ENCODE results near the gene CELF3.
"Not testable (repeated sequence)": the region's sequence is repeated elsewhere in the genome, so short reads cannot be mapped to it uniquely, and the experiment has no call there.

DNA sequence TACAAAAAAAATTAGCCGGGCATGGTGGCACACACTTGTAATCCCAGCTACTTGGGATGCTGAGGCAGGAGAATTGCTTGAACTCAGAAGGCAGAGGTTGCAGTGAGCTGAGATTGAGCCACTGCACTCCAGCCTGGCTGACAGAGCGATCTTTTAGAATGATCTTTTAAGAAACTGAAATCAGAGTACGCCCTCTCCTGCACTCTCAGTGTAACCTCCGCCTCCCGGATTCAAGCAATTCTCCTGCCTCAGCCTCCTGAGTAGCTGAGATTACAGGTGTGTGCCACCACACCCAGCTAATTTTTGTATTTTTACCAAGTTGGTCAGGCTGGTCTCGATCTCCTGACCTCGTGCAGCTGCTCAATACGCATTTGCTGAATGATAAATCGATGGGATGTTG is 17.4 kb upstream of the CELF3 start:
- not testable (repeated sequence) for TF ChIP-seq PKNOX1 (IDR thresholded peaks at IDR 0.05); ELF4 (IDR thresholded peaks at IDR 0.05); BHLHE40 (IDR thresholded peaks at IDR 0.05; ENCODE audit: borderline replicate concordance); ZNF384 (IDR thresholded peaks at IDR 0.05); SUZ12 (IDR thresholded peaks at IDR 0.05); FOXK2 (IDR thresholded peaks at IDR 0.05)
